HG02870 (cell line): ENCODE data around the gene GRIK3.

Experiments used
- ATAC-seq: cut with Tn5 transposase; IDR thresholded peaks from one replicate; pipeline ENCODE4 v1.9.1; 2021; ENCODE audit warnings: mild to moderate bottlenecking, moderate library complexity; ENCODE audit not compliant: unreplicated experiment

Gene GRIK3

GRCh38 chr1:36797761-36798160 lies 236.6 kb downstream of the GRIK3 start:
- no peak for ATAC-seq

GRCh38 chr1:36796733-36797132 lies 237.6 kb downstream of the GRIK3 start:
- ATAC-seq, result no peak

- no peak for ATAC-seq
These were observed 238.2 kb downstream of the GRIK3 start for GRCh38 chr1:36796106-36796590.

GRCh38 chr1:36794460-36794859 lies 239.9 kb downstream of the GRIK3 start:
- no peak for ATAC-seq

GRCh38 chr1:36793452-36793851 lies 240.9 kb downstream of the GRIK3 start:
- no peak for ATAC-seq

- no peak for ATAC-seq
These were observed 242.0 kb downstream of the GRIK3 start for GRCh38 chr1:36792292-36792691.

- ATAC-seq, result no peak
These were observed 244.1 kb downstream of the GRIK3 start for GRCh38 chr1:36790191-36790590.

GRCh38 chr1:36789535-36789934 lies 244.8 kb downstream of the GRIK3 start:
- ATAC-seq, result no peak

GRCh38 chr1:36787312-36787913 lies 246.9 kb downstream of the GRIK3 start:
- no peak for ATAC-seq

GRCh38 chr1:36786425-36786824 lies 247.9 kb downstream of the GRIK3 start:
- ATAC-seq, result no peak

GRCh38 chr1:36784147-36784859 lies 250.0 kb downstream of the GRIK3 start:
- no peak for ATAC-seq

- no peak for ATAC-seq
These were observed 250.8 kb downstream of the GRIK3 start for GRCh38 chr1:36783475-36783874.

- no peak for ATAC-seq
These were observed 251.5 kb downstream of the GRIK3 start for GRCh38 chr1:36782785-36783184.

- no peak for ATAC-seq
These were observed 252.2 kb downstream of the GRIK3 start for GRCh38 chr1:36782085-36782484.

GRCh38 chr1:36781098-36781497 lies 253.2 kb downstream of the GRIK3 start:
- ATAC-seq, result no peak

GRCh38 chr1:36778740-36779139 lies 255.6 kb downstream of the GRIK3 start:
- no peak for ATAC-seq

GRCh38 chr1:36776948-36777831 lies 257.1 kb downstream of the GRIK3 start:
- no peak for ATAC-seq

GRCh38 chr1:36776256-36776655 lies 258.1 kb downstream of the GRIK3 start:
- ATAC-seq, result no peak

GRCh38 chr1:36775716-36776115 lies 258.6 kb downstream of the GRIK3 start:
- no peak for ATAC-seq

GRCh38 chr1:36773827-36774541 lies 260.3 kb downstream of the GRIK3 start:
- no peak for ATAC-seq
